ENCODE measurements around the gene CENPS. TPM values are rescaled to one million over a fixed set of nuclear protein-coding genes. Genes with fewer than 3 reads are reported as not detected.

The CENPS gene
- total and polyA plus RNA-seq, 9 of the 15 experiments (the other 6 are each of a cell fraction or from before 2014, with no cell fraction given) = 10.2 to 36.0 (median 26.0) TPM

DNA sequence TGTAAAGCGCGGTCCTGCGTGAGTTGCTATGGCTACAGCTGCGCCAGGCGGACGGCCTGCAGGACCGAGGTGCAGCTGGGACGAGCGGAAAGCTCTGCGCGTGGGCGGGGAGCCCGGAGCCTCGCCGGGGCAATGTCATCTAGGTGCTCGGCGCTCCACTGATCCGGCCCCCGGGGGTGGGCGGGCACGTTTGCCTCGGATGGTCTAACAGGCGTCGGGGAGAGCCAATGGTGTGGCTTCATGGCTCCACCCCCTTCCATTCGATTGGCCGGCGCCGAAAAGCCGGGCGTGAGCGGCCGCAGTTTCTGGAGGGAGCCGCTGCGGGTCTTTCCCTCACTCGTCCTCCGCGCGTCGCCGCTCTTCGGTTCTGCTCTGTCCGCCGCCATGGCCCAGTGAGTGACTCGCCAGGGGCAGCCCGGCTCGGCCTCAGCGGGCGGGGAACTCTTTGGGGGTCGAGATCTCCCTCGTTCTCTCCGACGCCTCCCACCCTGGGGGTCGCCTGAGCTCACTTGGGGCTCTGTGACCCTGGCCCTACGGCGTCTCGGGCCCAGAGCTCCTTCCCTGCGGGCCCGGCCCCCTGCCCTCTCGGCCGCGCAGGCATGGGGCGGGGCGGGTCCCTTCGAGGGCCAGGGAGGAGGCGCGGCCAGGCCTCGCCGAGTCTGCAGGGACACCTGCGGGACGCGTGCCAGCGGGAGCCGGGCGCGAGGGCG is 31.3 kb upstream of the CENPS start, which contains the start of gene PGD (continued):
- TF ChIP-seq ILF3 (IDR thresholded peaks at IDR 0.05; ENCODE audit: borderline replicate concordance) (no peak), ARID2 (IDR thresholded peaks at IDR 0.05) (no peak), MCM7 (IDR thresholded peaks at IDR 0.05) (no peak), ZNF551 (CRISPR knock-in tag; IDR thresholded peaks at IDR 0.05) (no peak), NCOR1 (IDR thresholded peaks at IDR 0.05) (no peak), PML (IDR thresholded peaks at IDR 0.05; ENCODE audit: low read length) (peak; percentile 79), ZNF175 (CRISPR knock-in tag; IDR thresholded peaks at IDR 0.05; ENCODE audit: low read depth) (0 out of 2 replicates have a peak, but pooled peaks have one; percentile 20), LEF1 (IDR thresholded peaks at IDR 0.05) (peak; percentile 72; the same call in 1 of the 2 replicates), FOXK2 (conservative IDR thresholded peaks at IDR 0.05 in 1 of 2, IDR thresholded peaks at IDR 0.05 in 1 of 2; ENCODE audit: low read depth in 2 of 2) (peak in 1 of 2 experiments; percentile 69; a peak in 3 of 4 replicates), SIRT6 (IDR thresholded peaks at IDR 0.05; ENCODE audit: low read depth, low read length) (no peak), GABPB2 (CRISPR knock-in tag; conservative IDR thresholded peaks at IDR 0.05) (no peak), HDAC8 (tag; IDR thresholded peaks at IDR 0.05) (no peak), HDAC6 (IDR thresholded peaks at IDR 0.05; ENCODE audit: low read depth, low read length) (no peak), HOXB6 (CRISPR knock-in tag; IDR thresholded peaks at IDR 0.05; ENCODE audit: borderline replicate concordance) (no peak), U2AF2 (optimal IDR thresholded peaks at IDR 0.05; ENCODE audit: low read depth, low read length) (no peak), CTBP1 (IDR thresholded peaks at IDR 0.05; ENCODE audit: borderline replicate concordance) (peak; percentile 98), CBFB (CRISPR knock-in tag; IDR thresholded peaks at IDR 0.05) (no peak), CBX3 (IDR thresholded peaks at IDR 0.05; ENCODE audit: borderline replicate concordance in 1 of 2, low read length in 2 of 2) (peak in 1 of 2 experiments; percentile 74; a peak in 1 of 3 replicates), TOE1 (IDR thresholded peaks at IDR 0.05; ENCODE audit: borderline replicate concordance) (peak; percentile 97), TOE1 (CRISPR knock-in tag; IDR thresholded peaks at IDR 0.05; ENCODE audit: borderline replicate concordance, low read depth) (no peak; the same call in 1 of the 2 replicates), RAD21 (CRISPR knock-in tag; conservative IDR thresholded peaks at IDR 0.05 in 1 of 2, IDR thresholded peaks at IDR 0.05 in 1 of 2) (0 out of 4 replicates have a peak, but pooled peaks of 1 of the 2 experiments have one; percentile 6)
- TF ChIP-seq, protein P1, sequence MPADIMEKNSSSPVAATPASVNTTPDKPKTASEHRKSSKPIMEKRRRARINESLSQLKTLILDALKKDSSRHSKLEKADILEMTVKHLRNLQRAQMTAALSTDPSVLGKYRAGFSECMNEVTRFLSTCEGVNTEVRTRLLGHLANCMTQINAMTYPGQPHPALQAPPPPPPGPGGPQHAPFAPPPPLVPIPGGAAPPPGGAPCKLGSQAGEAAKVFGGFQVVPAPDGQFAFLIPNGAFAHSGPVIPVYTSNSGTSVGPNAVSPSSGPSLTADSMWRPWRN (IDR thresholded peaks at IDR 0.05; ENCODE audit: low read depth) = no peak; the same call in none of the 2 replicates
- TF ChIP-seq, protein P2, sequence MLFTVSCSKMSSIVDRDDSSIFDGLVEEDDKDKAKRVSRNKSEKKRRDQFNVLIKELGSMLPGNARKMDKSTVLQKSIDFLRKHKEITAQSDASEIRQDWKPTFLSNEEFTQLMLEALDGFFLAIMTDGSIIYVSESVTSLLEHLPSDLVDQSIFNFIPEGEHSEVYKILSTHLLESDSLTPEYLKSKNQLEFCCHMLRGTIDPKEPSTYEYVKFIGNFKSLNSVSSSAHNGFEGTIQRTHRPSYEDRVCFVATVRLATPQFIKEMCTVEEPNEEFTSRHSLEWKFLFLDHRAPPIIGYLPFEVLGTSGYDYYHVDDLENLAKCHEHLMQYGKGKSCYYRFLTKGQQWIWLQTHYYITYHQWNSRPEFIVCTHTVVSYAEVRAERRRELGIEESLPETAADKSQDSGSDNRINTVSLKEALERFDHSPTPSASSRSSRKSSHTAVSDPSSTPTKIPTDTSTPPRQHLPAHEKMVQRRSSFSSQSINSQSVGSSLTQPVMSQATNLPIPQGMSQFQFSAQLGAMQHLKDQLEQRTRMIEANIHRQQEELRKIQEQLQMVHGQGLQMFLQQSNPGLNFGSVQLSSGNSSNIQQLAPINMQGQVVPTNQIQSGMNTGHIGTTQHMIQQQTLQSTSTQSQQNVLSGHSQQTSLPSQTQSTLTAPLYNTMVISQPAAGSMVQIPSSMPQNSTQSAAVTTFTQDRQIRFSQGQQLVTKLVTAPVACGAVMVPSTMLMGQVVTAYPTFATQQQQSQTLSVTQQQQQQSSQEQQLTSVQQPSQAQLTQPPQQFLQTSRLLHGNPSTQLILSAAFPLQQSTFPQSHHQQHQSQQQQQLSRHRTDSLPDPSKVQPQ (CRISPR knock-in tag; IDR thresholded peaks at IDR 0.05; ENCODE audit: borderline replicate concordance) = no peak
- TF ChIP-seq, protein P3, sequence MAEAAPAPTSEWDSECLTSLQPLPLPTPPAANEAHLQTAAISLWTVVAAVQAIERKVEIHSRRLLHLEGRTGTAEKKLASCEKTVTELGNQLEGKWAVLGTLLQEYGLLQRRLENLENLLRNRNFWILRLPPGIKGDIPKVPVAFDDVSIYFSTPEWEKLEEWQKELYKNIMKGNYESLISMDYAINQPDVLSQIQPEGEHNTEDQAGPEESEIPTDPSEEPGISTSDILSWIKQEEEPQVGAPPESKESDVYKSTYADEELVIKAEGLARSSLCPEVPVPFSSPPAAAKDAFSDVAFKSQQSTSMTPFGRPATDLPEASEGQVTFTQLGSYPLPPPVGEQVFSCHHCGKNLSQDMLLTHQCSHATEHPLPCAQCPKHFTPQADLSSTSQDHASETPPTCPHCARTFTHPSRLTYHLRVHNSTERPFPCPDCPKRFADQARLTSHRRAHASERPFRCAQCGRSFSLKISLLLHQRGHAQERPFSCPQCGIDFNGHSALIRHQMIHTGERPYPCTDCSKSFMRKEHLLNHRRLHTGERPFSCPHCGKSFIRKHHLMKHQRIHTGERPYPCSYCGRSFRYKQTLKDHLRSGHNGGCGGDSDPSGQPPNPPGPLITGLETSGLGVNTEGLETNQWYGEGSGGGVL (CRISPR knock-in tag; IDR thresholded peaks at IDR 0.05) = no peak

Measured in K562 (cell line).